HG02763 (cell line): Measurements from ENCODE around the gene PTPRCAP.
"Not testable (repeated sequence)": the region's sequence is repeated elsewhere in the genome, so short reads cannot be mapped to it uniquely, and the experiment has no call there.

Experiments
- ATAC-seq: cut with Tn5 transposase; IDR thresholded peaks from one replicate; pipeline ENCODE4 v1.9.1; 2021; ENCODE audit warnings: mild to moderate bottlenecking, moderate library complexity; ENCODE audit not compliant: unreplicated experiment

The PTPRCAP gene

GRCh38 chr11:67465530-67465929 lies 28.0 kb upstream of the PTPRCAP start:
- ATAC-seq = not testable (repeated sequence)

GRCh38 chr11:67465189-67465510 lies 27.7 kb upstream of the PTPRCAP start:
- no peak for ATAC-seq

- ATAC-seq = peak; percentile 43
These were observed 27.1 kb upstream of the PTPRCAP start for GRCh38 chr11:67464411-67465188.

GRCh38 chr11:67463680-67464410 lies 26.4 kb upstream of the PTPRCAP start:
- ATAC-seq = no peak

- no peak for ATAC-seq
These were observed 25.7 kb upstream of the PTPRCAP start for GRCh38 chr11:67463186-67463585.

- no peak for ATAC-seq
These were observed 20.8 kb upstream of the PTPRCAP start for GRCh38 chr11:67458266-67458665.

GRCh38 chr11:67457453-67457852 lies 20.0 kb upstream of the PTPRCAP start:
- no peak for ATAC-seq

GRCh38 chr11:67456068-67456705 lies 18.7 kb upstream of the PTPRCAP start:
- ATAC-seq = no peak

- no peak for ATAC-seq
These were observed 17.6 kb upstream of the PTPRCAP start, which contains the start of gene CABP4 for GRCh38 chr11:67455054-67455453. Gene CABP4, plus strand, starts transcription at chr11:67455354. Its CDS starts 70 bp downstream, at chr11:67455424.

GRCh38 chr11:67453816-67454732 lies 16.6 kb upstream of the PTPRCAP start:
- no peak for ATAC-seq

GRCh38 chr11:67452141-67452952 lies 14.9 kb upstream of the PTPRCAP start, which contains the start of gene GPR152:
Gene GPR152, minus strand, starts transcription at chr11:67452729. Its CDS starts 5 bp downstream, at chr11:67452724.
- no peak for ATAC-seq

- no peak for ATAC-seq
These were observed 14.1 kb upstream of the PTPRCAP start for GRCh38 chr11:67451658-67451976.

GRCh38 chr11:67450796-67451657 lies 13.5 kb upstream of the PTPRCAP start:
- ATAC-seq = no peak

- ATAC-seq = no peak
These were observed 11.8 kb upstream of the PTPRCAP start for GRCh38 chr11:67449116-67449844.

- ATAC-seq = no peak
These were observed 10.7 kb upstream of the PTPRCAP start for GRCh38 chr11:67448220-67448609.

GRCh38 chr11:67445515-67445914 lies 8.0 kb upstream of the PTPRCAP start:
- ATAC-seq = no peak

- ATAC-seq = no peak
These were observed 5.3 kb upstream of the PTPRCAP start for GRCh38 chr11:67442504-67443404.
